ENCODE results near the gene OR2A42. TPM values are rescaled to one million over a fixed set of nuclear protein-coding genes. Genes with fewer than 3 reads are reported as not detected.
"Not testable (repeated sequence)": the region's sequence is repeated elsewhere in the genome, so short reads cannot be mapped to it uniquely, and the experiment has no call there.

Gene OR2A42
- total and polyA plus RNA-seq, 4 donors, result 0.03 to 1.3 (median 0.50) TPM; not detected in 1

DNA sequence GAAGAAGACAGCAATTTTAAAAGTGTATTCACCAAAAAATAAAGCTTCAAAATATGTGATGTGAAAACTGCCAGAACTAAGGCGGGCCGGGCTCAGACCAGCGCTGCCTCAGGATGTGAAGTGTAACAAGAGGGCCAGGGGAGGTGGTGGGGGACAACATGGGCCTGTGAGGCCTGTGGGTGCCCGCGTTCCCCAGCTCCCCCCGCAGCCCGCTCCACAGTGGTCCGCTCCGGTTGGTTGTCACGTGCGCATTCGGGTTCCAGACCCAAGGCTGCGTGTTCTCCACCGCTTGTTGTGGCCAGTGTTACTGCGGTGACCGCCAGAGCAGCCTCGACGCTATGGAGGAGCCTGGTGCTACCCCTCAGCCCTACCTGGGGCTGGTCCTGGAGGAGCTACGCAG lies 56.2 kb downstream of the OR2A42 start, which contains the start of gene CTAGE4:
Gene CTAGE4, plus strand, starts transcription at position 301 of the 400 bp plus-strand sequence. Its CDS starts 38 bp downstream, at position 339.
- H3K4me3 ChIP-seq (ENCODE audit: low read length in 2 of 2); H3K4me1 ChIP-seq (ENCODE audit: control insufficient read depth in 1 of 2, insufficient read depth in 2 of 2, low read length in 2 of 2); intact Hi-C loops (cut with DNase I); H3K9me3 ChIP-seq (ENCODE audit: control insufficient read depth, low read length); H3K27me3 ChIP-seq (ENCODE audit: control insufficient read depth in 1 of 2, insufficient read depth in 2 of 2, low read length in 1 of 2); ATAC-seq (ENCODE audit: low FRiP score); H3K27ac ChIP-seq (ENCODE audit: low read depth in 1 of 2, low read length in 2 of 2); H3K36me3 ChIP-seq (ENCODE audit: control insufficient read depth in 1 of 2, insufficient read depth in 2 of 2, low read length in 1 of 2); DNase-seq: not testable (repeated sequence)
- no CpG with 5 or more reads among the region's 19 CpGs for WGBS, 2 donors

DNA sequence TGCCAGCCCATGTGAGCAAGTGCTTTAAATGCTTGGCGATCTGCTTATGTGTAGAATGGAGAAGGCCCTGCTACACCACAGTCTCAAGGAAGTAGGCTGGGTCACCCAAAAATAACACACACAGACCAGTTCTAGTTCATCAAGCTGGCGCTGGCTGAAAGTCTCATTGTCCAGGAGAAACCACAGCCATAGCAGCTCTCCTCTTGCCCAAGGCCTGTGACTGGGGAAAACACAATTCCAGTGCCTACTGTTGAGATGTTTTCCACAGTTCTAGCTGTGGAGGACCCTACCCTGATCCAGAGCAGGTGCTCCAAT lies 60.3 kb downstream of the OR2A42 start:
- H3K27me3 ChIP-seq (ENCODE audit: control insufficient read depth in 1 of 2, insufficient read depth in 2 of 2, low read length in 1 of 2); H3K27ac ChIP-seq (ENCODE audit: low read depth in 1 of 2, low read length in 2 of 2); H3K9me3 ChIP-seq (ENCODE audit: control insufficient read depth, low read length); DNase-seq; intact Hi-C loops (cut with DNase I); ATAC-seq (ENCODE audit: low FRiP score); H3K4me1 ChIP-seq (ENCODE audit: control insufficient read depth in 1 of 2, insufficient read depth in 2 of 2, low read length in 2 of 2); H3K36me3 ChIP-seq (ENCODE audit: control insufficient read depth in 1 of 2, insufficient read depth in 2 of 2, low read length in 1 of 2); H3K4me3 ChIP-seq (ENCODE audit: low read length in 2 of 2): not testable (repeated sequence)
- WGBS, 2 donors, result 72 to 100% methylated on average over 1 of the region's 2 CpGs

DNA sequence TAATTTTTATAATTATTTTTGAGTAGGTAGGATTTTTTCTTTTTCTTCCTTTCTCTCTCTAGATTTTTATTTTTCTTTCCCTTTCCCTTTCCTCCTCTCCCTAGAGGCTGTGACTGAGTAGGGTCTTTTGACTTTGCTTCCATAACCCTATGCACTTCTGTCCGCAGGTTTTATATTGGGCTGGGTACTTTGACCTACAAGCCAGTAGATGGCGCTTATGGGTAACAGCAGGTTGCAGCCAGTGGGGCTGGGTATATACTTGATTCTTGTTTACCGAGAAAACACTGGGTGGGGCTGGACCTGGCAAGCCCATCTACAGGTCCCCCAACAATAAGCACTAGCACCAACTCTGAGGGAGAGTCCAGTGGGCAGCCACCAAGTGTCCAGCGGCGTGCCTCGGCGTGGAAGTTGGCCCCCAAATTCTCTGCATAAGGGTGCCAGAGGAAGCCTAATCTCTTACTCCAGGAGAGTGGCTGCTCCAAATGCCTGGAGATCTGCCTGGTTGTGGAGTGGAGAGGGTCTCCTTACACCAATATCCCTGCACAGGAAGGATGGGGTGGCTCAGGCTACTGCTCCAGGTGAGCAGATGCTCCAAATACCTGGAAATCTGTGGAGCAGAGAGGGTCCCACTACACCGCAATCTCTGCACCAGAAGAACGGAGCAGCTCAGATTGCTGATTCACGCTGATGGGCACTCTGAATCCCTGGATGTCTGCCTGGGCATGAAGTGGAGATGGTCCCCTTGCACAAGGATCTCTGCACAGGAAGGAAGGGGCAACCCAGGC lies 60.8 kb downstream of the OR2A42 start:
- H3K36me3 ChIP-seq (ENCODE audit: control insufficient read depth in 1 of 2, insufficient read depth in 2 of 2, low read length in 1 of 2); H3K27ac ChIP-seq (ENCODE audit: low read depth in 1 of 2, low read length in 2 of 2); intact Hi-C loops (cut with DNase I); DNase-seq; ATAC-seq (ENCODE audit: low FRiP score); H3K27me3 ChIP-seq (ENCODE audit: control insufficient read depth in 1 of 2, insufficient read depth in 2 of 2, low read length in 1 of 2); H3K9me3 ChIP-seq (ENCODE audit: control insufficient read depth, low read length); H3K4me1 ChIP-seq (ENCODE audit: control insufficient read depth in 1 of 2, insufficient read depth in 2 of 2, low read length in 2 of 2); H3K4me3 ChIP-seq (ENCODE audit: low read length in 2 of 2): not testable (repeated sequence)
- 42 to 45% methylated on average over 9 to 10 of the region's 10 CpGs for WGBS, 2 donors

Other genes starting within 250 kb of the OR2A42 start
- not detected for gene OR6B1, start 239.3 kb downstream of the OR2A42 start, total RNA-seq
- not detected for gene OR6B1, start 239.3 kb downstream of the OR2A42 start, polyA plus RNA-seq
- gene OR2A5, start 190.7 kb downstream of the OR2A42 start, total RNA-seq, result not detected
- gene OR2A5, start 190.7 kb downstream of the OR2A42 start, polyA plus RNA-seq, result not detected
- gene OR2A25, start 169.8 kb downstream of the OR2A42 start, total RNA-seq, result not detected
- not detected for gene OR2A25, start 169.8 kb downstream of the OR2A42 start, polyA plus RNA-seq
- gene OR2A12, start 153.3 kb downstream of the OR2A42 start, total RNA-seq, result not detected
- not detected for gene OR2A12, start 153.3 kb downstream of the OR2A42 start, polyA plus RNA-seq
- gene OR2A2, start 130.0 kb downstream of the OR2A42 start, total RNA-seq, result not detected
- gene OR2A2, start 130.0 kb downstream of the OR2A42 start, polyA plus RNA-seq, result not detected
- gene OR2A14, start 116.4 kb downstream of the OR2A42 start, total RNA-seq, result not detected
- gene OR2A14, start 116.4 kb downstream of the OR2A42 start, polyA plus RNA-seq, result not detected
- gene CTAGE4, start 56.1 kb downstream of the OR2A42 start, total RNA-seq, result 1 to 10 TPM in 1 of 2 donors, not detected in 1; 4.3 TPM
- gene CTAGE4, start 56.1 kb downstream of the OR2A42 start, polyA plus RNA-seq, result 1 to 10 TPM; 1.5 to 2.0 TPM
- 1 to 10 TPM; 4.6 to 9.8 TPM for gene ARHGEF35, start 43.8 kb downstream of the OR2A42 start, total RNA-seq
- gene ARHGEF35, start 43.8 kb downstream of the OR2A42 start, polyA plus RNA-seq, result 10 to 100 TPM in 1 of 2 donors, 1 to 10 TPM in 1; 4.7 to 11.3 TPM
- gene OR2A7, start 25.2 kb upstream of the OR2A42 start, total RNA-seq, result 1 to 10 TPM; 1.5 to 4.7 TPM
- under 1 TPM in 1 of 2 donors, not detected in 1; 0.67 TPM for gene OR2A7, start 25.2 kb upstream of the OR2A42 start, polyA plus RNA-seq
- gene CTAGE8, start 29.7 kb upstream of the OR2A42 start, total RNA-seq, result 1 to 10 TPM in 1 of 2 donors, under 1 TPM in 1; 0.21 to 1.2 TPM
- not detected for gene CTAGE8, start 29.7 kb upstream of the OR2A42 start, polyA plus RNA-seq
- gene OR2A1, start 72.8 kb upstream of the OR2A42 start, total RNA-seq, result under 1 TPM; 0.16 to 0.39 TPM
- under 1 TPM; 0.50 to 0.59 TPM for gene OR2A1, start 72.8 kb upstream of the OR2A42 start, polyA plus RNA-seq
- 10 to 100 TPM in 1 of 2 donors, 1 to 10 TPM in 1; 9.0 to 14.5 TPM for gene ARHGEF5, start 115.8 kb upstream of the OR2A42 start, total RNA-seq
- gene ARHGEF5, start 115.8 kb upstream of the OR2A42 start, polyA plus RNA-seq, result 1 to 10 TPM; 2.5 to 9.1 TPM
- not detected for gene NOBOX, start 164.1 kb upstream of the OR2A42 start, total RNA-seq
- gene NOBOX, start 164.1 kb upstream of the OR2A42 start, polyA plus RNA-seq, result not detected